Glutamatergic neuron (in vitro differentiated cells): Measurements from ENCODE around the gene MTR. TPM values are rescaled to one million over a fixed set of nuclear protein-coding genes. Genes with fewer than 3 reads are reported as not detected.

Source experiments
- DNase-seq: peaks from one replicate; pipeline ENCODE4 v3.0.0; 2022
- H3K27ac Mint-ChIP-seq: one replicate; pipeline ENCODE4 v1.8.0; 2020; ENCODE audit warnings: mild to moderate bottlenecking, mixed read lengths, inconsistent platforms; ENCODE audit not compliant: unreplicated experiment
- H3K27me3 Mint-ChIP-seq: one replicate; pipeline ENCODE4 v1.8.0; 2020; ENCODE audit warnings: mild to moderate bottlenecking, moderate library complexity, mixed read lengths, inconsistent platforms; ENCODE audit not compliant: unreplicated experiment
- H3K36me3 Mint-ChIP-seq: one replicate; pipeline ENCODE4 v1.8.0; 2020; ENCODE audit warnings: mild to moderate bottlenecking, mixed read lengths, inconsistent platforms; ENCODE audit not compliant: unreplicated experiment
- H3K4me1 Mint-ChIP-seq: one replicate; pipeline ENCODE4 v1.8.0; 2020; ENCODE audit warnings: mild to moderate bottlenecking, low read depth, mixed read lengths, inconsistent platforms; ENCODE audit not compliant: unreplicated experiment
- H3K4me3 Mint-ChIP-seq: one replicate; pipeline ENCODE4 v1.8.0; 2020; ENCODE audit warnings: mild to moderate bottlenecking, mixed read lengths, inconsistent platforms; ENCODE audit not compliant: unreplicated experiment
- H3K9me3 Mint-ChIP-seq: one replicate; pipeline ENCODE4 v1.8.0; 2020; ENCODE audit warnings: mild to moderate bottlenecking, moderate library complexity, mixed read lengths, inconsistent platforms; ENCODE audit not compliant: unreplicated experiment
- CTCF ChIP-seq: fragments of 200-600 bp; sonication (generic); IDR thresholded peaks from one replicate; pipeline ENCODE4 v1.5.0; 2021; ENCODE audit not compliant: partially characterized antibody, unreplicated experiment
- total RNA-seq: library from RNA; stranded (reverse); fragmentation: NEBNext Ultra II Directional; extraction: Animal tissue kit (Norgen Biotek cat#: 25700); gene quantifications from one replicate; pipeline ENCODE4 v1.2.1, GENCODE V29; 2021; ENCODE audit not compliant: unreplicated experiment

The MTR gene
- total RNA-seq, 1 donor from 2014 or later, result 33.2 TPM

GRCh38 chr1:236809148-236809547, 14.1 kb downstream of the MTR start:
- Mint-ChIP-seq H3K27ac (no peak overlapping the region), H3K4me1 (no peaks in the 10 kb centered on the region), H3K4me3 (no peak overlapping the region), H3K27me3 (no peaks in the 10 kb centered on the region), H3K9me3 (no peaks in the 10 kb centered on the region), H3K36me3 (peaks cover 6% of the 10 kb centered on the region)
- DNase-seq, result no peak
- no peak for TF ChIP-seq CTCF

GRCh38 chr1:236810018-236810417, 14.9 kb downstream of the MTR start:
- Mint-ChIP-seq H3K4me1 (no peaks in the 10 kb centered on the region), H3K4me3 (no peak overlapping the region), H3K27me3 (no peaks in the 10 kb centered on the region), H3K27ac (no peak overlapping the region), H3K9me3 (no peaks in the 10 kb centered on the region), H3K36me3 (peaks cover 6% of the 10 kb centered on the region)
- no peak for DNase-seq
- TF ChIP-seq CTCF, result no peak

GRCh38 chr1:236812334-236813030, 17.4 kb downstream of the MTR start:
- Mint-ChIP-seq H3K9me3 (no peaks in the 10 kb centered on the region), H3K27me3 (no peaks in the 10 kb centered on the region), H3K4me3 (no peak overlapping the region), H3K36me3 (peaks cover 6% of the 10 kb centered on the region), H3K4me1 (no peaks in the 10 kb centered on the region), H3K27ac (no peak overlapping the region)
- no peak for TF ChIP-seq CTCF
- no peak for DNase-seq

GRCh38 chr1:236815941-236816340, 20.8 kb downstream of the MTR start:
- Mint-ChIP-seq H3K27ac (no peak overlapping the region), H3K4me1 (peaks cover 2% of the 10 kb centered on the region), H3K9me3 (no peaks in the 10 kb centered on the region), H3K4me3 (no peak overlapping the region), H3K36me3 (peaks cover 2% of the 10 kb centered on the region), H3K27me3 (no peaks in the 10 kb centered on the region)
- no peak for TF ChIP-seq CTCF
- DNase-seq, result no peak

- Mint-ChIP-seq H3K4me3 (no peak overlapping the region), H3K9me3 (no peaks in the 10 kb centered on the region), H3K36me3 (no peaks in the 10 kb centered on the region), H3K27ac (no peak overlapping the region), H3K27me3 (no peaks in the 10 kb centered on the region), H3K4me1 (peaks cover 4% of the 10 kb centered on the region)
- TF ChIP-seq CTCF, result no peak
- DNase-seq, result no peak
Observed at GRCh38 chr1:236819856-236820255, 24.8 kb downstream of the MTR start.
